HepG2 (cell line): ENCODE data around the gene VAC14. TPM values are rescaled to one million over a fixed set of nuclear protein-coding genes. Genes with fewer than 3 reads are reported as not detected.

Experiments
- ARID3A ChIP-seq: IDR thresholded peaks from 2 replicates; pipeline ENCODE4 v1.6.1; 2012; ENCODE audit warnings: low read depth, low read length, improper control_type of control experiment
- CREB3 ChIP-seq: sonication (generic); formaldehyde crosslinking; IDR thresholded peaks from 2 replicates; pipeline ENCODE4 v1.5.0; 2020; ENCODE audit warnings: missing genetic modification reagents
- DMAP1 ChIP-seq: IDR thresholded peaks from 2 replicates; pipeline ENCODE4 v1.6.1; 2016
- DR1 ChIP-seq: sonication (generic); formaldehyde crosslinking; IDR thresholded peaks from 2 replicates; pipeline ENCODE4 v1.8.0; 2021; ENCODE audit warnings: mild to moderate bottlenecking, missing genetic modification reagents, inconsistent platforms
- FOSL1 ChIP-seq: sonication (generic); formaldehyde crosslinking; IDR thresholded peaks from 2 replicates; pipeline ENCODE4 v1.9.0; 2021; ENCODE audit warnings: missing genetic modification reagents, borderline replicate concordance
- GABPA ChIP-seq, 2 experiments: IDR thresholded peaks; 2 replicates each; pipeline ENCODE4 v1.6.1; 2011 to 2016; ENCODE audit warnings: low read depth in 2 of 2, low read length in 1 of 2, missing biosample characterization in 1 of 2, missing genetic modification characterization in 1 of 2
- GATAD2A ChIP-seq: IDR thresholded peaks from 2 replicates; pipeline ENCODE4 v1.6.1; 2016
- HIVEP1 ChIP-seq: sonication (generic); formaldehyde crosslinking; IDR thresholded peaks from 2 replicates; pipeline ENCODE4 v1.4.0; 2020; ENCODE audit warnings: mild to moderate bottlenecking, missing genetic modification reagents
- HNF4A ChIP-seq: sonication (generic); formaldehyde crosslinking; IDR thresholded peaks from 2 replicates; pipeline ENCODE4 v1.4.0; 2020; ENCODE audit warnings: missing genetic modification reagents
- HOMEZ ChIP-seq: IDR thresholded peaks from 2 replicates; pipeline ENCODE4 v1.6.1; 2016; ENCODE audit warnings: low read depth
- KLF11 ChIP-seq: IDR thresholded peaks from 2 replicates; pipeline ENCODE4 v1.6.1; 2016; ENCODE audit warnings: missing compliant biosample characterization
- LRRFIP1 ChIP-seq: sonication (generic); formaldehyde crosslinking; conservative IDR thresholded peaks from 2 replicates; pipeline ENCODE4 v1.4.0; 2020; ENCODE audit warnings: missing genetic modification reagents
- MTA3 ChIP-seq: sonication (generic); formaldehyde crosslinking; IDR thresholded peaks from 2 replicates; pipeline ENCODE4 v1.4.0; 2020; ENCODE audit warnings: missing genetic modification reagents
- TARDBP ChIP-seq: sonication (generic); formaldehyde crosslinking; IDR thresholded peaks from 2 replicates; pipeline ENCODE4 v1.8.0; 2022; ENCODE audit warnings: mild to moderate bottlenecking, missing genetic modification reagents
- TRIM22 ChIP-seq: fragments of 450-650 bp; IDR thresholded peaks from 2 replicates; pipeline ENCODE4 v1.6.1; 2017
- ZBTB42 ChIP-seq: sonication (generic); formaldehyde crosslinking; IDR thresholded peaks from 2 replicates; pipeline ENCODE4 v1.5.0; 2020; ENCODE audit warnings: mild to moderate bottlenecking, missing genetic modification reagents
- ZNF296 ChIP-seq: sonication (generic); formaldehyde crosslinking; conservative IDR thresholded peaks from 2 replicates; pipeline ENCODE4 v1.5.0; 2020; ENCODE audit warnings: mild to moderate bottlenecking, missing genetic modification reagents
- ZNF337 ChIP-seq: sonication (generic); formaldehyde crosslinking; IDR thresholded peaks from 2 replicates; pipeline ENCODE4 v1.5.1; 2020; ENCODE audit warnings: missing genetic modification reagents, low read depth, mild to moderate bottlenecking, borderline replicate concordance
- ZNF703 ChIP-seq: sonication (generic); formaldehyde crosslinking; IDR thresholded peaks from 2 replicates; pipeline ENCODE4 v1.5.1; 2020; ENCODE audit warnings: missing genetic modification reagents, mild to moderate bottlenecking, moderate library complexity, borderline replicate concordance
- ZNF790 ChIP-seq: sonication (generic); formaldehyde crosslinking; IDR thresholded peaks from 2 replicates; pipeline ENCODE4 v1.8.0; 2022; ENCODE audit warnings: missing genetic modification reagents, mild to moderate bottlenecking, borderline replicate concordance
- polyA plus RNA-seq, 8 experiments: library from polyadenylated mRNA; depleted of rRNA in 3 of 8; stranded (reverse) in 7 of 8; unstranded in 1 of 8; fragments of >200 nt; fragmentation: Illumina TruSeq in 4 of 8; extraction: Trizol in 4 of 8; gene quantifications; 2 replicates each; pipeline versions ENCODE4 v1.2.1 to v1.2.3, GENCODE V29; 2011 to 2016; ENCODE audit warnings: low read depth in 4 of 8, missing spikeins in 1 of 8, mixed read lengths in 1 of 8; ENCODE audit not compliant: insufficient read depth in 1 of 8
- total RNA-seq, 5 experiments: library from RNA; depleted of rRNA; stranded (reverse); fragments of >200 nt; fragmentation: Illumina TruSeq; extraction: Trizol; gene quantifications; 2 replicates each; pipeline ENCODE4 v1.2.3, GENCODE V29; 2016; ENCODE audit warnings: low read depth in 1 of 5
- TF ChIP-seq, protein P1 (sequence below): sonication (generic); formaldehyde crosslinking; IDR thresholded peaks from 2 replicates; pipeline ENCODE4 v1.5.0; 2020; ENCODE audit warnings: missing genetic modification reagents, mild to moderate bottlenecking, borderline replicate concordance

Gene VAC14
- total and polyA plus RNA-seq, 2 of the 13 experiments (the other 11 are each of a cell fraction or from before 2014, with no cell fraction given): 23.5 to 24.6 TPM

DNA sequence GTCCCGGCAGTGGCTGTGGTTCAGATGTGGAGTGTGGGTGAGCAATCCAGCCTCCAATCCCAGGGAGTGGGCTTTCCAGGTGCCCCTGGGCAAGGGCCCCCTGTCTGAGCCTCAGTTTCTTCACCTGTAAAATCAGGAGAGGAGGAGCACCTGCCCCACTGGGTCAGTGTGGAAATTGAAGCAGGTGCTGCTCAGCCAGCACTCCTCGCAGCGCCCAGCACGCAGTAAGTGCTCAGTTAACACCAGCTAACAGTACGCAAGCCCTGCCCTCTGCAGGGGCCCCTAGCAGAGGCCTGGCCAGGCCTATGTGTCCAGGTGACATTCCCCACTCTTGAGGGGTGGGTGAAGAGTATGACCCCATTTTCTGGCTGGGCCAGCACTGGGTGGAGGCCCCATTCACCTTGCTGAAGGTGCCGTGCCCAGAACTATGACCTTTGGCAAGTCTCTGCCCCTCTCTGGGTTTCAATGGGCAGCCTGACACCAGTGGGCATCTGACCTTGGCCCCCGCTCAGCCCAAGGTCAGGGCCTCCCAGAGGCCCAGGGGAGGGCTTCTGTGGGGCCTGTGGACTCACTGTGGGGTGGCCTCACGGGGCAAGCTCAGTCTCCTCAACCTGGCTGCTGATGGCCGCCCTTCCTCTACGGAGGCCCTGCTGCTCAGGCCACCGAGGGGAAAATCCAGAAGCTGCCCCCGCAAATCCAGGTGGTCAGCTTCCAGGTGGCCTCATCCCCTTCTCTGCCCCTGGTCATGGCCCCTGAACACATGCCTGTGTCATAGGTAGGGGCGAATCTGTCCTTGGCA lies 117.6 kb downstream of the VAC14 start (continued):
- no peak for TF ChIP-seq ZNF296 (CRISPR knock-in tag)
- peak; percentile 13 for TF ChIP-seq TARDBP
- peak; percentile 25; the same call in 1 of the 2 replicates for TF ChIP-seq DMAP1
- peak; percentile 88 for TF ChIP-seq ZBTB42 (CRISPR knock-in tag)
- TF ChIP-seq GABPA (IDR thresholded peaks at IDR 0.05; ENCODE audit: low read depth, low read length): no peak
- no peak for TF ChIP-seq GABPA (CRISPR knock-in tag; IDR thresholded peaks at IDR 0.05; ENCODE audit: low read depth)
- TF ChIP-seq MTA3 (CRISPR knock-in tag): no peak
- TF ChIP-seq, protein P1, sequence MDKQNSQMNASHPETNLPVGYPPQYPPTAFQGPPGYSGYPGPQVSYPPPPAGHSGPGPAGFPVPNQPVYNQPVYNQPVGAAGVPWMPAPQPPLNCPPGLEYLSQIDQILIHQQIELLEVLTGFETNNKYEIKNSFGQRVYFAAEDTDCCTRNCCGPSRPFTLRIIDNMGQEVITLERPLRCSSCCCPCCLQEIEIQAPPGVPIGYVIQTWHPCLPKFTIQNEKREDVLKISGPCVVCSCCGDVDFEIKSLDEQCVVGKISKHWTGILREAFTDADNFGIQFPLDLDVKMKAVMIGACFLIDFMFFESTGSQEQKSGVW (CRISPR knock-in tag): no peak
- TF ChIP-seq KLF11 (CRISPR knock-in tag): no peak
- no peak for TF ChIP-seq HOMEZ
- 0 out of 2 replicates have a peak, but pooled peaks have one; percentile 26 for TF ChIP-seq CREB3 (CRISPR knock-in tag)
- TF ChIP-seq FOSL1 (CRISPR knock-in tag): no peak
- TF ChIP-seq LRRFIP1 (CRISPR knock-in tag): no peak
- no peak for TF ChIP-seq ARID3A
- no peak for TF ChIP-seq ZNF790 (CRISPR knock-in tag)
- TF ChIP-seq HIVEP1 (CRISPR knock-in tag): no peak
- TF ChIP-seq GATAD2A: peak; percentile 94
- TF ChIP-seq ZNF337 (CRISPR knock-in tag): no peak
- no peak for TF ChIP-seq TRIM22
- peak; percentile 89 for TF ChIP-seq HNF4A (CRISPR knock-in tag)
- TF ChIP-seq DR1: peak; percentile 46; the same call in 1 of the 2 replicates
- TF ChIP-seq ZNF703 (CRISPR knock-in tag): peak; percentile 53; the same call in 1 of the 2 replicates
